Karpas-422 (cell line): ENCODE measurements around the gene CEP162. TPM values are rescaled to one million over a fixed set of nuclear protein-coding genes. Genes with fewer than 3 reads are reported as not detected.
"Not testable (repeated sequence)": the region's sequence is repeated elsewhere in the genome, so short reads cannot be mapped to it uniquely, and the experiment has no call there.

Source experiments
- DNase-seq: peaks from one replicate; pipeline ENCODE4 v3.0.0-alpha.2; 2015
- H2AFZ ChIP-seq: fragments of 200-600 bp; sonication (generic); 2 replicates; pipeline ENCODE4 v1.6.1; 2014; ENCODE audit warnings: antibody characterized with exemption, low read length, mixed read lengths
- H3K27ac ChIP-seq: fragments of 200-600 bp; sonication (generic); 2 replicates; pipeline ENCODE4 v1.5.1; 2014; ENCODE audit warnings: mild to moderate bottlenecking, low read length, moderate library complexity
- H3K27me3 ChIP-seq: fragments of 200-600 bp; sonication (generic); 2 replicates; pipeline ENCODE4 v1.6.1; 2014; ENCODE audit warnings: low read length, mixed read lengths
- H3K36me3 ChIP-seq: fragments of 200-600 bp; sonication (generic); 2 replicates; pipeline ENCODE4 v1.6.1; 2014; ENCODE audit warnings: low read length, mixed read lengths; ENCODE audit not compliant: insufficient read depth
- H3K4me1 ChIP-seq: fragments of 200-600 bp; sonication (generic); 2 replicates; pipeline ENCODE4 v1.6.1; 2014; ENCODE audit warnings: mild to moderate bottlenecking, low read length, mixed read lengths
- H3K4me2 ChIP-seq: fragments of 200-600 bp; sonication (generic); 2 replicates; pipeline ENCODE4 v1.6.1; 2014; ENCODE audit warnings: low read length, low read depth, mild to moderate bottlenecking; ENCODE audit not compliant: poor library complexity, severe bottlenecking
- H3K4me3 ChIP-seq: fragments of 200-600 bp; sonication (generic); 2 replicates; pipeline ENCODE4 v1.5.1; 2014; ENCODE audit warnings: mild to moderate bottlenecking, antibody characterized with exemption, low read length, mixed read lengths
- H3K79me2 ChIP-seq: fragments of 200-600 bp; sonication (generic); 2 replicates; pipeline ENCODE4 v1.6.1; 2014; ENCODE audit warnings: mild to moderate bottlenecking, low read length, mixed read lengths
- H3K9ac ChIP-seq: fragments of 200-600 bp; sonication (generic); 2 replicates; pipeline ENCODE4 v1.6.0; 2014; ENCODE audit warnings: low read length
- H3K9me2 ChIP-seq: fragments of 200-600 bp; sonication (generic), shearing (Covaris generic); replicated peaks from 2 replicates; pipeline ENCODE4 v1.6.0; 2014; ENCODE audit warnings: mild to moderate bottlenecking, low read length, moderate library complexity; ENCODE audit not compliant: insufficient read depth
- H3K9me3 ChIP-seq: fragments of 300-700, 200-600 bp; sonication (generic); 2 replicates; pipeline ENCODE4 v1.6.1; 2014; ENCODE audit warnings: low read length, mixed read lengths
- H4K20me1 ChIP-seq: fragments of 200-600 bp; sonication (generic); 2 replicates; pipeline ENCODE4 v1.6.1; 2014; ENCODE audit warnings: mild to moderate bottlenecking, antibody characterized with exemption, low read length, low read depth; ENCODE audit not compliant: insufficient read depth
- total RNA-seq: library from RNA; depleted of rRNA; stranded (reverse); fragments of >200 nt; shearing (Covaris generic); gene quantifications from 2 replicates; pipeline ENCODE4 v1.2.3, GENCODE V29; 2014; ENCODE audit warnings: low replicate concordance

Gene CEP162
- total RNA-seq, 1 experiment from 2014 or later, result 7.5 TPM

- H3K36me3 ChIP-seq, result no peaks in the 10 kb centered on the region
- H2AFZ ChIP-seq, result no peak overlapping the region
- H3K79me2 ChIP-seq, result no peaks in the 10 kb centered on the region
- no peaks in the 10 kb centered on the region for H3K9me3 ChIP-seq
- no peak overlapping the region for H3K4me2 ChIP-seq
- H3K4me3 ChIP-seq, result no peak overlapping the region
- H4K20me1 ChIP-seq, result no peaks in the 10 kb centered on the region
- H3K27me3 ChIP-seq, result no peaks in the 10 kb centered on the region
- no peaks in the 10 kb centered on the region for H3K9me2 ChIP-seq
- H3K4me1 ChIP-seq, result peaks cover 13% of the 10 kb centered on the region
- no peak overlapping the region for H3K9ac ChIP-seq
- no peak for DNase-seq
- H3K27ac ChIP-seq, result no peak overlapping the region
These were observed 60.0 kb downstream of the CEP162 start for GRCh38 chr6:84167457-84167856.

GRCh38 chr6:84166395-84166794 is 61.0 kb downstream of the CEP162 start:
- H3K9ac ChIP-seq, result no peak overlapping the region
- H4K20me1 ChIP-seq, result no peaks in the 10 kb centered on the region
- H3K79me2 ChIP-seq, result no peaks in the 10 kb centered on the region
- no peak overlapping the region for H2AFZ ChIP-seq
- no peaks in the 10 kb centered on the region for H3K36me3 ChIP-seq
- no peak overlapping the region for H3K4me2 ChIP-seq
- no peak overlapping the region for H3K27ac ChIP-seq
- no peaks in the 10 kb centered on the region for H3K27me3 ChIP-seq
- no peaks in the 10 kb centered on the region for H3K9me2 ChIP-seq
- no peaks in the 10 kb centered on the region for H3K9me3 ChIP-seq
- H3K4me3 ChIP-seq, result no peak overlapping the region
- no peak for DNase-seq
- peaks cover 13% of the 10 kb centered on the region for H3K4me1 ChIP-seq

- not testable (repeated sequence) for H3K27me3 ChIP-seq, H3K27ac ChIP-seq, H3K36me3 ChIP-seq, H3K4me1 ChIP-seq, H3K4me3 ChIP-seq, DNase-seq, H3K9me3 ChIP-seq, H4K20me1 ChIP-seq, H2AFZ ChIP-seq, H3K4me2 ChIP-seq, H3K9ac ChIP-seq, H3K9me2 ChIP-seq, H3K79me2 ChIP-seq
These were observed 63.1 kb downstream of the CEP162 start for GRCh38 chr6:84164328-84164727.

- H3K4me3 ChIP-seq, result no peak overlapping the region
- H3K27ac ChIP-seq, result no peak overlapping the region
- no peak overlapping the region for H3K4me2 ChIP-seq
- 0 out of 2 replicates have a peak, but pooled peaks cover 3% of the 10 kb centered on the region for H3K36me3 ChIP-seq
- no peaks in the 10 kb centered on the region for H3K9me3 ChIP-seq
- H3K4me1 ChIP-seq, result no peaks in the 10 kb centered on the region
- no peaks in the 10 kb centered on the region for H3K79me2 ChIP-seq
- no peak overlapping the region for H2AFZ ChIP-seq
- no peak for DNase-seq
- H3K9me2 ChIP-seq, result no peaks in the 10 kb centered on the region
- H3K9ac ChIP-seq, result no peak overlapping the region
- no peaks in the 10 kb centered on the region for H3K27me3 ChIP-seq
- H4K20me1 ChIP-seq, result no peaks in the 10 kb centered on the region
These were observed 66.3 kb downstream of the CEP162 start for GRCh38 chr6:84161190-84161589.

GRCh38 chr6:84156306-84156705 is 71.1 kb downstream of the CEP162 start:
- Histone ChIP-seq H3K27me3 (no peaks in the 10 kb centered on the region), H3K36me3 (0 out of 2 replicates have a peak, but pooled peaks cover 3% of the 10 kb centered on the region), H3K4me3 (no peak overlapping the region), H3K79me2 (no peaks in the 10 kb centered on the region), H2AFZ (no peak overlapping the region), H3K4me2 (no peak overlapping the region), H3K27ac (no peak overlapping the region), H4K20me1 (no peaks in the 10 kb centered on the region), H3K4me1 (no peaks in the 10 kb centered on the region), H3K9me3 (no peaks in the 10 kb centered on the region), H3K9ac (no peak overlapping the region), H3K9me2 (no peaks in the 10 kb centered on the region)
- no peak for DNase-seq

- H3K4me1 ChIP-seq, result no peaks in the 10 kb centered on the region
- no peak overlapping the region for H3K27ac ChIP-seq
- H3K27me3 ChIP-seq, result no peaks in the 10 kb centered on the region
- no peak for DNase-seq
- H3K9ac ChIP-seq, result no peak overlapping the region
- no peaks in the 10 kb centered on the region for H3K79me2 ChIP-seq
- H3K9me3 ChIP-seq, result no peaks in the 10 kb centered on the region
- H3K36me3 ChIP-seq, result no peaks in the 10 kb centered on the region
- no peaks in the 10 kb centered on the region for H4K20me1 ChIP-seq
- H3K4me2 ChIP-seq, result no peak overlapping the region
- no peaks in the 10 kb centered on the region for H3K9me2 ChIP-seq
- no peak overlapping the region for H2AFZ ChIP-seq
- H3K4me3 ChIP-seq, result no peak overlapping the region
These were observed 75.8 kb downstream of the CEP162 start for GRCh38 chr6:84151669-84152068.

- no peak for DNase-seq
These were observed 76.7 kb downstream of the CEP162 start for GRCh38 chr6:84150705-84151104.

GRCh38 chr6:84141521-84141920 is 85.9 kb downstream of the CEP162 start:
- no peaks in the 10 kb centered on the region for H3K9me2 ChIP-seq
- no peaks in the 10 kb centered on the region for H3K36me3 ChIP-seq
- no peaks in the 10 kb centered on the region for H3K27me3 ChIP-seq
- no peaks in the 10 kb centered on the region for H3K9me3 ChIP-seq
- H3K4me3 ChIP-seq, result no peak overlapping the region
- no peak overlapping the region for H2AFZ ChIP-seq
- no peaks in the 10 kb centered on the region for H3K79me2 ChIP-seq
- H3K4me2 ChIP-seq, result no peak overlapping the region
- no peak for DNase-seq
- no peaks in the 10 kb centered on the region for H4K20me1 ChIP-seq
- no peaks in the 10 kb centered on the region for H3K4me1 ChIP-seq
- H3K9ac ChIP-seq, result no peak overlapping the region
- no peak overlapping the region for H3K27ac ChIP-seq

More at GRCh38 chr6:84150705-84151104, 76.7 kb downstream of the CEP162 start:
- H3K27ac ChIP-seq, result no peak overlapping the region
- H3K36me3 ChIP-seq, result no peaks in the 10 kb centered on the region
- no peak overlapping the region for H3K4me2 ChIP-seq
- no peak overlapping the region for H2AFZ ChIP-seq
- H3K4me1 ChIP-seq, result no peaks in the 10 kb centered on the region
- no peaks in the 10 kb centered on the region for H4K20me1 ChIP-seq
- H3K9me2 ChIP-seq, result no peaks in the 10 kb centered on the region
- H3K27me3 ChIP-seq, result no peaks in the 10 kb centered on the region
- no peak overlapping the region for H3K4me3 ChIP-seq
- no peaks in the 10 kb centered on the region for H3K79me2 ChIP-seq
- no peak overlapping the region for H3K9ac ChIP-seq
- H3K9me3 ChIP-seq, result no peaks in the 10 kb centered on the region

- no peaks in the 10 kb centered on the region for H4K20me1 ChIP-seq
- H3K27ac ChIP-seq, result no peak overlapping the region
- H3K9me3 ChIP-seq, result no peaks in the 10 kb centered on the region
- no peak overlapping the region for H2AFZ ChIP-seq
- H3K79me2 ChIP-seq, result no peaks in the 10 kb centered on the region
- H3K4me3 ChIP-seq, result no peak overlapping the region
- no peaks in the 10 kb centered on the region for H3K9me2 ChIP-seq
- no peaks in the 10 kb centered on the region for H3K27me3 ChIP-seq
- DNase-seq, result no peak
- no peak overlapping the region for H3K4me2 ChIP-seq
- no peak overlapping the region for H3K9ac ChIP-seq
- H3K36me3 ChIP-seq, result no peaks in the 10 kb centered on the region
- no peaks in the 10 kb centered on the region for H3K4me1 ChIP-seq
These were observed 88.1 kb downstream of the CEP162 start for GRCh38 chr6:84139311-84139710.
